ENCODE data around the gene ORM2.

DNA sequence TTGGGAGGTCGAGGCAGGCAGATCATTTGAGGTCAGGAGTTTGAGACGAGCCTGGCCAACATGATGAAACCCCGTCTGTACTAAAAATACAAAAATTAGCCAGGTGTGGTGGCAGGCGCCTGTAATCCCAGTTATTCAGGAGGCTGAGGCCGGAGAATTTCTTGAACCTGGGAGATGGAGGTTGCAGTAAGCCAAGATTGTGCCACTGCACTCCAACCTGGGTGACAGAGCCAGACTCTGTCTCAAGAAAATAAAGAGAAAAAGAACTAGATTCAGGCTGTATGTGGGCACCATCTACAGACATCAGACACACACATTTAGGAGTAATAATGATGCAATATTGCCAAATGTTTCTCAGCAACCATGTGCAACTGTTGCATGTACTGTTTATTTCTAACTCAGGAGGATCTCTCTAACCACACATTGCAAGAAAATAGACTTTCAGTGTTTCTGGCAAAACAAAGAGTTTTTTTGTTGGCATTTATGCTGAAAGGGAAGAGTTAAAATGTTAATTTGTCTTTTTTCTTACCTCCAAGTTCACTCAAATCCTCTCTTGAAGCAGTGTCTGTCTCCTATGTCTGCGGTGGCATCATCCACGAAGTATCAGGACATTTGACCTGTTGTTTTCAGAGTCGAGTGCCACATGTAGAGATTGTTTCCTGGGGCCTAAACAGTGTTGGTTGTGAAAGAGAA, 11.9 kb upstream of the ORM2 start:
- TF ChIP-seq, protein P1, sequence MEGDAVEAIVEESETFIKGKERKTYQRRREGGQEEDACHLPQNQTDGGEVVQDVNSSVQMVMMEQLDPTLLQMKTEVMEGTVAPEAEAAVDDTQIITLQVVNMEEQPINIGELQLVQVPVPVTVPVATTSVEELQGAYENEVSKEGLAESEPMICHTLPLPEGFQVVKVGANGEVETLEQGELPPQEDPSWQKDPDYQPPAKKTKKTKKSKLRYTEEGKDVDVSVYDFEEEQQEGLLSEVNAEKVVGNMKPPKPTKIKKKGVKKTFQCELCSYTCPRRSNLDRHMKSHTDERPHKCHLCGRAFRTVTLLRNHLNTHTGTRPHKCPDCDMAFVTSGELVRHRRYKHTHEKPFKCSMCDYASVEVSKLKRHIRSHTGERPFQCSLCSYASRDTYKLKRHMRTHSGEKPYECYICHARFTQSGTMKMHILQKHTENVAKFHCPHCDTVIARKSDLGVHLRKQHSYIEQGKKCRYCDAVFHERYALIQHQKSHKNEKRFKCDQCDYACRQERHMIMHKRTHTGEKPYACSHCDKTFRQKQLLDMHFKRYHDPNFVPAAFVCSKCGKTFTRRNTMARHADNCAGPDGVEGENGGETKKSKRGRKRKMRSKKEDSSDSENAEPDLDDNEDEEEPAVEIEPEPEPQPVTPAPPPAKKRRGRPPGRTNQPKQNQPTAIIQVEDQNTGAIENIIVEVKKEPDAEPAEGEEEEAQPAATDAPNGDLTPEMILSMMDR (IDR thresholded peaks at IDR 0.05; ENCODE audit: low read length) = no peak
- TF ChIP-seq EZH2 (optimal IDR thresholded peaks at IDR 0.05; ENCODE audit: low read depth, low read length) = no peak
